Epithelial cell of prostate (primary cell): ENCODE measurements around the gene SIPA1L3.
A peak's percentile ranks its signal among the peaks of the same experiment; 100 is the strongest.
"Not testable (repeated sequence)": the region's sequence is repeated elsewhere in the genome, so short reads cannot be mapped to it uniquely, and the experiment has no call there.

Experiments used
- DNase-seq: peaks from one replicate; pipeline ENCODE4 v3.0.0-alpha.2; 2011; ENCODE audit warnings: low read depth, low spot score
- H3K27ac ChIP-seq: fragments of 450-650 bp; 2 replicates; pipeline ENCODE4 v1.5.1; 2017; ENCODE audit warnings: mild to moderate bottlenecking

SIPA1L3 gene

DNA sequence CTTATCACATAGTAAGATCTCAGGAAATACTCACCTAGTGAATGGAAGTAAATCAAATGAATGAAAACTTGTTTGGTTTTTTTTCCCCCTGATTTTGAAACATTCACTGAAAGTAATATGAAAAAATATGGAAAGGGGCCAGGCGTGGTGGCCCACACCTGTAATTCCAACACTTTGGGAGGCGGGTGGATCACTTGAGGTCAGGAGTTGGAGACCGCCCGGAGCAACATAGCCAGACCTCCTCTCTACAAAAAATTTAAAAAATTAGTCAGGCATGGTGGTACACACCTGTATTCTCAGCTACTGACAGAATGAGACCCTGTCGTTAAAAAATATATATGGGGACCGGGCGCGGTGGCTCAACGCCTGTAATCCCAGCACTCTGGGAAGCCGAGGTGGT lies 149.6 kb downstream of the SIPA1L3 start:
- H3K27ac ChIP-seq, result no peak overlapping the region
- no peak for DNase-seq

GRCh38 chr19:38057959-38058690 lies 151.1 kb downstream of the SIPA1L3 start:
- DNase-seq, result no peak
- H3K27ac ChIP-seq, result peak overlapping the region; percentile 51

GRCh38 chr19:38059897-38060296 lies 152.9 kb downstream of the SIPA1L3 start:
- no peak for DNase-seq
- peak overlapping the region; percentile 18 for H3K27ac ChIP-seq

DNA sequence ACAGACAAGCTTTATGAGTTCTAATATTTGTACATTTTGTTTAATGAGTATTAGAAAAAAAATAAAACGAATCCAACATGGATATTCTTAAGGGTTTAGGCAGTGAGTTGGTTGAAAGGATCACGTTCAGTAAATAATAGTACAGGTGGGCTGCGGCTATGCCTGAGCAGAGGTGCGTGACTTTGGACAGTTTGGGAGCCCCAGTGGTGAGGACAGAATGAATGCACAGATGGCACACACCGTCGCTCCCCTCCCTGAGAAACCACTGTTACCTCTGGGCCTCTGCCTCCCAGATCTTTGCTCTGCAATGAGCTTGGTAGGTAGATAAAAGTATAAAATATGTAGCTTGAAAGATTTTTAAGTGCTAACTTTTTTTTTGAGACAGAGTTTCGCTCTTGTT lies 153.3 kb downstream of the SIPA1L3 start:
- H3K27ac ChIP-seq, result peak overlapping the region; percentile 23
- no peak for DNase-seq

- DNase-seq, result no peak
- H3K27ac ChIP-seq, result peak overlapping the region; percentile 23
Measured at GRCh38 chr19:38061294-38061693, 154.3 kb downstream of the SIPA1L3 start.

GRCh38 chr19:38062959-38063761 lies 156.2 kb downstream of the SIPA1L3 start:
- DNase-seq, result no peak
- H3K27ac ChIP-seq, result no peak overlapping the region

- H3K27ac ChIP-seq, result no peak overlapping the region
- DNase-seq, result no peak
Measured at GRCh38 chr19:38063928-38064327, 156.9 kb downstream of the SIPA1L3 start.

DNA sequence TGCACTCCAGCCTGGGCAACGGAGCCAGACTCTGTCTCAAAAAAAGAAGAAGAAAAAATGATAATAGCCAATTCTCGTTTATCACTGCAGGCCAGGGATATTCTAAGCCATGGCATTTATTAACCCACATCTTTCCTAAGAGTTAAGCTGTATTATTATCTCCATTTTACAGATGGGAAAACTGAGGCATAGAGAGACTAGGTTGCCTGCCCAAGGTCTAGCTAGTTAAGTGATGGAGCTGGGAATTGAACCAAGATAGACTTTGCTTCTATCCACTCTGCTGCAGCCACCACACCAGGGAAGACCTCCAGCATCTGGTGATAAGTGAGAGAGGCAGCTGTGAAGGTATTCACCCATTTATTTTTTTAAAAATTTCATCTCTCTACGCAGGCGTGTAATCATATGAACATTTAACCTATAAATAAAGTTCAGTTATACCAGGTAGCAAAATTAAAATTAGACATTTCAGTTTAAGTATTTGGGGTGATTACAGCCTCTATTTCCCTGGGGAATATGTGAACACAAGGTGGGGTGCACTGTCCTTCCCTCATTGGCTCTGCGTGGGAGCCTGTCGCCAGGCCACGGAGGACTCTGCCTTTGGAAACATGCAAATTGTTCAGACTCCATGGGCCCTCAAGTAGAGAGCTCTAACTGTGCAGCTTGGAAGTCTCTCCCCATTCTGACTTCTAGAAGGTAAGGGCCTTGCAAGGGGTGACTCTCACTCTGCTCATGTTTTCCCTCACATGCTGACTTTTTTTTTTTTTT lies 157.8 kb downstream of the SIPA1L3 start:
- H3K27ac ChIP-seq, result no peak overlapping the region
- no peak for DNase-seq

DNA sequence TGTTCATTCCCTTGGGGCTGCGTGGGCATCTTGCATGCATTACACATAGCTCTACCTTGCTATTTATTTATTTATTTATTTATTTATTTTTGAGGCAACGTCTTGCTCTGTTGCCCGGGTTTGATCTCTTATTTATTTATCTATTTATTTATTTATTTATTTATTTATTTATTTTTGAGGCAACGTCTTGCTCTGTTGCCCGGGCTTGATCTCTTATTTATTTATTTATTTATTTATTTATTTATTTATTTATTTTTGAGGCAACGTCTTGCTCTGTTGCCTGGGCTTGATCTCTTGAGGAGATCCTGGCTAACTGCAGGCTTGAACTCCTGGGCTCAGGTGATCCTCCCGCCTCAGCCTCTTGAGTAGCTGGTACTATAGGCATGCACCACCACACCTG lies 158.8 kb downstream of the SIPA1L3 start:
- DNase-seq, H3K27ac ChIP-seq: not testable (repeated sequence)

DNA sequence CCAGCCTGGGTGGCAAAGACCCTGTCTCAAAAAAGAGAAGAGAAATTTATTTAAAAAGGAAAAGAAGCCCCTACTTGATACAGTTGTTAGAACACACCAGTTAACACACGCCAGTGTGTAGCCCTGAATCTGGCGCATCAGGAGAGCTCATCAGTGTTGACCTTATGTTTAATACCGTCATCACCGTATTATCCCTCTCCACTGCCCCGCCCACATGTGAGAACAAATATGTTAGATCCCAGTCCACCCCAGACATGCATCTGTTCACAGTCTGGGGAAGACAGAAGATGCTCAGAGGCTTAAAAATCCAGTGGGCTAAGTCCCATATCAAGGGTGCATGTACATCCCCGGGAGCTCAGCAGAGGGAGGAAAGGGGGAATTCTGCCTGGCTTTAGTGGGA lies 161.8 kb downstream of the SIPA1L3 start:
- no peak for DNase-seq
- H3K27ac ChIP-seq, result no peak overlapping the region

- peak; percentile 50 for DNase-seq
Measured at GRCh38 chr19:38070573-38070972, 163.6 kb downstream of the SIPA1L3 start.

DNA sequence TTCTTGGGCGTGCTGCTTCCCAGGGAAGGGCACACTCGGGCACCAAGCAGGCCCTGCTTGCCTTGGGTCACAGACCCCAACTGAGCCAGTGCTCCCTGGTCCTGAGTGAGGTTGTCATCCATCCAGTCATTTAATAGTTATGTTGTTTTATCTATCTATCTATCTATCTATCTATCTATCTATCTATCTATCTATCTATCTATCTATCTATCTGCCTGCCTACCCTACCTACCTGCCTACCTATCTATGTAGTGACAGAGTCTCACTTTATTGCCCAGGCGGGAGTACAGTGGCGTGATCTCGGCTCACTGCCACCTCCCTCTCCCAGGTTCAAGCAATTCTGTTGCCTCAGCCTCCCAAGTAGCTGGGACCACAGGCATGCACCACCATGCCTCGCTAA lies 164.0 kb downstream of the SIPA1L3 start:
- not testable (repeated sequence) for DNase-seq
- peak overlapping the region; percentile 32 for H3K27ac ChIP-seq

More at GRCh38 chr19:38070573-38070972, 163.6 kb downstream of the SIPA1L3 start:
- H3K27ac ChIP-seq, result peak overlapping the region; percentile 32

GRCh38 chr19:38071647-38072046 lies 164.6 kb downstream of the SIPA1L3 start:
- DNase-seq, result no peak
- no peak overlapping the region for H3K27ac ChIP-seq

DNA sequence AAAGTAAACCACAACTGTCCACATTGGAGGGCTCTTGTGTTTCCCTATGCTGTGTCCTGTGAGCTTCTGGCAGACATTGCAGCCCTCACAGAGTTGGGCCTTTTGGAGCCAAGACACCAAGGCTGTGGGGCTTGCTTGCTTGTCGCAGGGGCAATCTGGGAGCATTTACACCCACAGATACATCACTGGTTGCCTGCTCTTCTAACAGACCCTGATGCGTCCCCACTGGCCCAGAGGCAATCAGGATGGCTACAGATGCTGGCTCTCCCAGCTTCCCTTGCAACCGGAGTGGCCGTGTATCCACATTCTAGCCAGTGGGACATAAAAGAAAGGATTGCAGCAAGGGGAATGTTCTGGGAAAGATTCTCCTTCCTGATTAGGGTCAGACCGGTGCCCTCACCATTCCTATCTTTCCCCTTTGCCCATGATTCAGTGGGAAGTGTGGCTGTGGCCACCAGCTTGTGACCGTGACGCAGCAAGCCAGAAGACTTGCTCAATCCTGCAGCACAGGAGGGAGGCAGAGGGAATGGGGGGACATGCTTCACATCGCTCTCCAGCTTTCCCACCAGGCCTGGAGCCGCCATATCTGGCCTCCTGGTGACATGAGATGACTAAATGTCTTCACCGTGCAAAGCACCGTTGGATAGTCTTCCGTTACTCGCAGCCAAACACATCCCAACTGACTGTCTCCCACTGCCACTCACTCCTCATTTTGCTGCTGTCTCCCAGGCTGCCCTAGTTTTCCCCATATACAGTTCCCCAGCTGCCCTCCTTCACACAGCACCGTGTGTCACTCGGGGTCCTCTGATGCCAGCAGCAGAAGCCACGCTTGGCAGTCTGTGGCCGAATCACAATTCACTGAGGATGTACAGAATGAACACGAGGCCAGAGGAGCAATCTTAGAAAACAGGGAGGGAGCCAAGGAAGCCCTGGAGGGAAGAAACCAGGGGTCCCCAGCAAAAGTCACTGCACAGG lies 166.1 kb downstream of the SIPA1L3 start:
- no peak for DNase-seq
- no peak overlapping the region for H3K27ac ChIP-seq

DNA sequence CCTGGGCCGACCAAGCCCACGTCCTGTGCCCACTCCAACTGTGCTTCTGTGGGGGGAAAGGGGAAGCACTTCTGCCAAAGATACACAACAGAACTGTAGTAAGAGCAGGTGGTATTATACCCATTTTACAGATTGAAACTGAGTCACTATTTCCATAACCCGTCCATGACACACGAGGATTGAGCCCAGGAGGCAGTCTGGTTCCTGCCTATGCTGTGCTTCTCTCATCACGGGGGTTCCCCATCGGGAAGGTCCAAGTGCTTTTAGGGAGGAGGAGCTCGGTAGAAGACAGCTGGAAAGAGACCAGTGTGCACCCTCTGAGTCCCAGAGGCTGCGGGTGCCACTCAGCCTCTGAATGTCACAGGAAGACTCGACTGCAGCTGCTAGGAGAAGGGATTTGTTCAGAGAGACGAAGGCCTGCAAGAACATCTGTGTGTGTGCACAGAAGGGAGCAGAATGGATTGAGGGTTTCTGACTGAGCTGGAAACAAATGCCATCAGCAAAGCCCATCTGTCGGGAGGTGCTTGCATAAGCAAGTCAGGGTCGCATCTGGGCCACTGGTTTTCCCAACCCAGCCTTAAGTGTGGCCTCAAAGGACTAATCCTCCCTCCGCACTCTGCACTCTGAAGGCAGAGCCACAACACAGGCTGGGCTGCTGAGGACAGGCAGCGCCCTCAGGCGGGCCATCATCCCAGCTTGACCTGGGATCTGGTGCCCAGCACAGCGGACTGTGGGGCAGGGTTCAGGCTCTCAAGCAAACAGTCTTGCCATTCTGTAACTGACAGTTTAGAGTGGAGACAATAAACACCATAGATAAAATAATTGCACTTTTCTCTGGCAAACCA lies 167.1 kb downstream of the SIPA1L3 start:
- H3K27ac ChIP-seq, result no peak overlapping the region
- DNase-seq, result no peak

- H3K27ac ChIP-seq, result no peak overlapping the region
- no peak for DNase-seq
Measured at GRCh38 chr19:38076337-38076736, 169.3 kb downstream of the SIPA1L3 start.

- no peak overlapping the region for H3K27ac ChIP-seq
Measured at GRCh38 chr19:38078302-38078930, 171.4 kb downstream of the SIPA1L3 start.

GRCh38 chr19:38079926-38080380 lies 172.9 kb downstream of the SIPA1L3 start:
- DNase-seq, result peak; percentile 39
- peak overlapping the region; percentile 25 for H3K27ac ChIP-seq

More at GRCh38 chr19:38078302-38078930, 171.4 kb downstream of the SIPA1L3 start:
- DNase-seq, result no peak
